ENCODE data around the gene ZEB1.

DNA sequence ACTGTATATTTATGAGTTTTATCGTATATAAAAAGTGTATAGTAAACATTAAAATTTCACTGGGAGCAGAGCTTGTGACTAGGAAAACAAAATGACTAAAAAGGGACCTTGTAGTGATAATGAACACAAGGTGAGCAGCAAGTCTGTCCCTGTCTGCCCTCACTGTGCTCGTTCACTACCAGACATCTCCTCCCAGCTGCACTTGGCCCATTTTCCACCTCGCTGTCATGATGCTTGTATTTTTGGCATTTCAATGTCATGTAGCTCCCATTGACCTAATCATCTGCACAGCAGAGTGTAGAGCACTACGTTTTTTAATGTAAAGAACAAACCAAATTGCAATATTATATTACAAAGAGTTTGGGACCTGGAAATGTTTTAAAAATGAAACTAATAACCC, 207.2 kb downstream of the ZEB1 start:
- TF ChIP-seq, protein P1, sequence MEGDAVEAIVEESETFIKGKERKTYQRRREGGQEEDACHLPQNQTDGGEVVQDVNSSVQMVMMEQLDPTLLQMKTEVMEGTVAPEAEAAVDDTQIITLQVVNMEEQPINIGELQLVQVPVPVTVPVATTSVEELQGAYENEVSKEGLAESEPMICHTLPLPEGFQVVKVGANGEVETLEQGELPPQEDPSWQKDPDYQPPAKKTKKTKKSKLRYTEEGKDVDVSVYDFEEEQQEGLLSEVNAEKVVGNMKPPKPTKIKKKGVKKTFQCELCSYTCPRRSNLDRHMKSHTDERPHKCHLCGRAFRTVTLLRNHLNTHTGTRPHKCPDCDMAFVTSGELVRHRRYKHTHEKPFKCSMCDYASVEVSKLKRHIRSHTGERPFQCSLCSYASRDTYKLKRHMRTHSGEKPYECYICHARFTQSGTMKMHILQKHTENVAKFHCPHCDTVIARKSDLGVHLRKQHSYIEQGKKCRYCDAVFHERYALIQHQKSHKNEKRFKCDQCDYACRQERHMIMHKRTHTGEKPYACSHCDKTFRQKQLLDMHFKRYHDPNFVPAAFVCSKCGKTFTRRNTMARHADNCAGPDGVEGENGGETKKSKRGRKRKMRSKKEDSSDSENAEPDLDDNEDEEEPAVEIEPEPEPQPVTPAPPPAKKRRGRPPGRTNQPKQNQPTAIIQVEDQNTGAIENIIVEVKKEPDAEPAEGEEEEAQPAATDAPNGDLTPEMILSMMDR (IDR thresholded peaks at IDR 0.05): no peak
- TF ChIP-seq EZH2 (IDR thresholded peaks at IDR 0.05): no peak
- TF ChIP-seq EZH2phosphoT487 (IDR thresholded peaks at IDR 0.05): no peak

Data from neural progenitor cell (in vitro differentiated cells).